Caco-2 (cell line): ENCODE results near the gene GLT8D2. TPM values are rescaled to one million over a fixed set of nuclear protein-coding genes. Genes with fewer than 3 reads are reported as not detected.

Source experiments
- BruUV-seq: library from RNA; stranded (reverse); fragments of 400-500 nt; replicated peaks from 2 replicates; lab custom pipeline; 2021; lab: Mats Ljungman, UMichigan
- CTCF ChIA-PET: fragments of 300-600 bp; sonication (Branson Sonifier 250); formaldehyde crosslinking; loops from one replicate; lab custom pipeline; 2022; ENCODE audit warnings: antibody characterized with exemption; lab: Charles Lee
- POLR2A ChIA-PET: fragments of 300-600 bp; sonication (Branson Sonifier 250); formaldehyde crosslinking; loops from one replicate; lab custom pipeline; 2022; ENCODE audit warnings: antibody characterized with exemption; lab: Charles Lee
- DNase-seq, 2 experiments: peaks; one replicate each; pipeline versions ENCODE4 v3.0.0 to v3.0.0-alpha.2; 2020 to 2022
- H3K27me3 ChIP-seq: replicated peaks from 2 replicates; pipeline ENCODE4 v1.6.0; 2011; ENCODE audit warnings: low read length; ENCODE audit not compliant: control insufficient read depth, insufficient read depth
- H3K36me3 ChIP-seq: 2 replicates; pipeline ENCODE4 v1.5.1; 2011; ENCODE audit warnings: low read length; ENCODE audit not compliant: control insufficient read depth, insufficient read depth
- H3K4me1 ChIP-seq: fragments of 250-450 bp; sonication (Bioruptor Pico); 2 replicates; pipeline ENCODE4 v1.5.1; 2020; ENCODE audit warnings: mild to moderate bottlenecking
- H3K4me3 ChIP-seq: 2 replicates; pipeline ENCODE4 v1.5.1; 2011; ENCODE audit warnings: low read depth, mild to moderate bottlenecking, control low read depth, low read length
- H3K9me3 ChIP-seq: fragments of 250-450 bp; sonication (Bioruptor Pico); 2 replicates; pipeline ENCODE4 v1.5.1; 2020; ENCODE audit warnings: mild to moderate bottlenecking, moderate library complexity
- H3K27ac Mint-ChIP-seq: one replicate; pipeline ENCODE4 v1.8.0; 2022; ENCODE audit warnings: mixed read lengths; ENCODE audit not compliant: unreplicated experiment
- H3K27me3 Mint-ChIP-seq: one replicate; pipeline ENCODE4 v1.8.0; 2022; ENCODE audit warnings: mixed read lengths; ENCODE audit not compliant: insufficient read depth, unreplicated experiment
- H3K36me3 Mint-ChIP-seq: one replicate; pipeline ENCODE4 v1.8.0; 2022; ENCODE audit warnings: mild to moderate bottlenecking, mixed read lengths; ENCODE audit not compliant: insufficient read depth, unreplicated experiment
- H3K4me1 Mint-ChIP-seq: one replicate; pipeline ENCODE4 v1.8.0; 2022; ENCODE audit warnings: low read depth, mixed read lengths; ENCODE audit not compliant: unreplicated experiment
- H3K4me3 Mint-ChIP-seq: one replicate; pipeline ENCODE4 v1.8.0; 2022; ENCODE audit warnings: mild to moderate bottlenecking, moderate library complexity, mixed read lengths; ENCODE audit not compliant: unreplicated experiment
- H3K9me3 Mint-ChIP-seq: one replicate; pipeline ENCODE4 v1.8.0; 2022; ENCODE audit warnings: mixed read lengths; ENCODE audit not compliant: unreplicated experiment
- CTCF ChIP-seq, 2 experiments: fragments of 200-600 bp in 1 of 2; IDR thresholded peaks; 1 replicate in 1 of 2; 2 replicates in 1 of 2; pipeline versions ENCODE4 v1.5.1 to v1.8.0; 2011 to 2022; ENCODE audit warnings: antibody characterized with exemption in 1 of 2, control low read depth in 1 of 2, inconsistent platforms in 1 of 2, low read depth in 1 of 2, low read length in 1 of 2, mild to moderate bottlenecking in 1 of 2, moderate library complexity in 1 of 2; ENCODE audit not compliant: insufficient read depth in 1 of 2, severe bottlenecking in 1 of 2, unreplicated experiment in 1 of 2
- intact Hi-C: fragments of 100-400 bp; cut with micrococcal nuclease; formaldehyde crosslinking; loops from one replicate; pipeline ENCODE4 v1.10.0; 2022; ENCODE audit not compliant: unreplicated experiment
- total RNA-seq: library from RNA; stranded (reverse); gene quantifications from 2 replicates; pipeline ENCODE4 v1.2.3, GENCODE V29; 2022

The GLT8D2 gene
- total RNA-seq, 1 experiment from 2014 or later, result not detected

GRCh38 chr12:103996595-103996994, 53.4 kb downstream of the GLT8D2 start:
- Mint-ChIP-seq H3K27me3 (peaks cover 9% of the 10 kb centered on the region), H3K4me3 (no peak overlapping the region), H3K4me1 (peaks cover 9% of the 10 kb centered on the region), H3K9me3 (no peaks in the 10 kb centered on the region), H3K36me3 (no peaks in the 10 kb centered on the region), H3K27ac (no peak overlapping the region)
- H3K9me3 ChIP-seq, result 0 out of 2 replicates have a peak, but pooled peaks cover 3% of the 10 kb centered on the region
- no peak for DNase-seq
- ChIA-PET POLR2A (interaction anchor here (1.3 kb wide), 1 partner anchor 31 kb away, joined by 3 read pairs; the partner anchor contains the start of gene TDG), CTCF (no interaction called here)
- H3K27me3 ChIP-seq, result no peaks in the 10 kb centered on the region
- BruUV-seq, result no TSS peak
- no peak for TF ChIP-seq CTCF (IDR thresholded peaks at IDR 0.05; ENCODE audit: insufficient read depth in 1 of 2, low read depth in 1 of 2, low read length in 1 of 2, severe bottlenecking in 1 of 2, unreplicated experiment in 1 of 2)
- H3K4me3 ChIP-seq, result no peak overlapping the region
- no peaks in the 10 kb centered on the region; the same call in 1 of the 2 replicates for H3K4me1 ChIP-seq
- intact Hi-C loops, result no loop called here
- no peaks in the 10 kb centered on the region for H3K36me3 ChIP-seq

GRCh38 chr12:103994235-103994634, 55.8 kb downstream of the GLT8D2 start:
- TF ChIP-seq CTCF (IDR thresholded peaks at IDR 0.05; ENCODE audit: insufficient read depth in 1 of 2, low read depth in 1 of 2, low read length in 1 of 2, severe bottlenecking in 1 of 2, unreplicated experiment in 1 of 2), result no peak
- H3K36me3 ChIP-seq, result no peaks in the 10 kb centered on the region
- H3K4me3 ChIP-seq, result no peak overlapping the region
- H3K27me3 ChIP-seq, result no peaks in the 10 kb centered on the region
- intact Hi-C loops, result no loop called here
- no peak overlapping the region for H3K27ac Mint-ChIP-seq
- no TSS peak for BruUV-seq
- no peaks in the 10 kb centered on the region for H3K36me3 Mint-ChIP-seq
- no peaks in the 10 kb centered on the region for H3K9me3 ChIP-seq
- peaks cover 2% of the 10 kb centered on the region for H3K27me3 Mint-ChIP-seq
- H3K4me1 Mint-ChIP-seq, result peaks cover 9% of the 10 kb centered on the region
- ChIA-PET CTCF (no interaction called here), POLR2A (no interaction called here)
- DNase-seq, result no peak
- H3K4me1 ChIP-seq, result no peaks in the 10 kb centered on the region; the same call in 1 of the 2 replicates
- H3K9me3 Mint-ChIP-seq, result no peaks in the 10 kb centered on the region
- H3K4me3 Mint-ChIP-seq, result no peak overlapping the region

- ChIA-PET POLR2A (interaction anchor here (0.6 kb wide), 1 partner anchor 151 kb away, joined by 3 read pairs; the partner anchor contains the start of gene NFYB), CTCF (no interaction called here)
- TF ChIP-seq CTCF (IDR thresholded peaks at IDR 0.05; ENCODE audit: insufficient read depth in 1 of 2, low read depth in 1 of 2, low read length in 1 of 2, severe bottlenecking in 1 of 2, unreplicated experiment in 1 of 2), result no peak
- no TSS peak for BruUV-seq
- Histone ChIP-seq H3K4me3 (no peak overlapping the region), H3K4me1 (no peaks in the 10 kb centered on the region), H3K27me3 (no peaks in the 10 kb centered on the region), H3K9me3 (no peaks in the 10 kb centered on the region), H3K36me3 (peaks cover 2% of the 10 kb centered on the region; the same call in 1 of the 2 replicates)
- Mint-ChIP-seq H3K4me3 (no peak overlapping the region), H3K27ac (no peak overlapping the region), H3K4me1 (no peaks in the 10 kb centered on the region), H3K36me3 (peaks cover 26% of the 10 kb centered on the region), H3K9me3 (no peaks in the 10 kb centered on the region), H3K27me3 (no peaks in the 10 kb centered on the region)
- intact Hi-C loops, result no loop called here
- DNase-seq, result no peak
Measured at GRCh38 chr12:103986829-103987228, 63.2 kb downstream of the GLT8D2 start.
